ENCODE results near the gene HDAC4. TPM values are rescaled to one million over a fixed set of nuclear protein-coding genes. Genes with fewer than 3 reads are reported as not detected.

The HDAC4 gene
- total RNA-seq, 1 experiment from 2014 or later: 47.6 TPM

GRCh38 chr2:239008677-239009588, 391.9 kb downstream of the HDAC4 start:
- intact Hi-C loops (cut with micrococcal nuclease): no loop called here
- RAD21 ChIA-PET (ENCODE audit: low non-redundant PET in 1 of 2, low total read pairs in 2 of 2, uncharacterized antibody in 2 of 2, unreplicated experiment in 2 of 2): no interaction called here
- Histone ChIP-seq H2AFZ (ENCODE audit: low read depth, low read length, poor library complexity, severe bottlenecking) (no peak overlapping the region), H3K79me2 (ENCODE audit: insufficient read depth, low read length) (no peaks in the 10 kb centered on the region), H3K27me3 (ENCODE audit: insufficient read depth, low read length) (peaks cover 28% of the 10 kb centered on the region), H4K20me1 (ENCODE audit: insufficient read depth) (no peaks in the 10 kb centered on the region), H3K36me3 (ENCODE audit: control insufficient read depth in 1 of 2, insufficient read depth in 2 of 2, low read length in 2 of 2) (no peaks in the 10 kb centered on the region), H3K9ac (ENCODE audit: low read length) (no peak overlapping the region), H3K4me3 (replicated peaks in 1 of 2; ENCODE audit: low read depth in 1 of 2, low read length in 2 of 2) (no peak overlapping the region), H3K4me1 (ENCODE audit: control insufficient read depth in 1 of 2, insufficient read depth in 2 of 2, low read length in 2 of 2) (peaks cover 0 to 6% of the 10 kb centered on the region in 2 experiments; a peak in 1 of 4 replicates), H3K4me2 (ENCODE audit: low read length) (no peak overlapping the region), H3K9me3 (ENCODE audit: control insufficient read depth in 1 of 2, insufficient read depth in 1 of 2, low read depth in 1 of 2, low read length in 2 of 2) (no peaks in the 10 kb centered on the region), H3K9me2 (ENCODE audit: insufficient read depth) (no peaks in the 10 kb centered on the region), H3K27ac (ENCODE audit: low read depth, low read length) (no peak overlapping the region)
- no TSS peak for BruUV-seq (replicated peaks)
- CTCF ChIA-PET: no interaction called here
- TF ChIP-seq POLR2AphosphoS5 (IDR thresholded peaks at IDR 0.05; ENCODE audit: low read depth, low read length): no peak
- TF ChIP-seq, protein P1, sequence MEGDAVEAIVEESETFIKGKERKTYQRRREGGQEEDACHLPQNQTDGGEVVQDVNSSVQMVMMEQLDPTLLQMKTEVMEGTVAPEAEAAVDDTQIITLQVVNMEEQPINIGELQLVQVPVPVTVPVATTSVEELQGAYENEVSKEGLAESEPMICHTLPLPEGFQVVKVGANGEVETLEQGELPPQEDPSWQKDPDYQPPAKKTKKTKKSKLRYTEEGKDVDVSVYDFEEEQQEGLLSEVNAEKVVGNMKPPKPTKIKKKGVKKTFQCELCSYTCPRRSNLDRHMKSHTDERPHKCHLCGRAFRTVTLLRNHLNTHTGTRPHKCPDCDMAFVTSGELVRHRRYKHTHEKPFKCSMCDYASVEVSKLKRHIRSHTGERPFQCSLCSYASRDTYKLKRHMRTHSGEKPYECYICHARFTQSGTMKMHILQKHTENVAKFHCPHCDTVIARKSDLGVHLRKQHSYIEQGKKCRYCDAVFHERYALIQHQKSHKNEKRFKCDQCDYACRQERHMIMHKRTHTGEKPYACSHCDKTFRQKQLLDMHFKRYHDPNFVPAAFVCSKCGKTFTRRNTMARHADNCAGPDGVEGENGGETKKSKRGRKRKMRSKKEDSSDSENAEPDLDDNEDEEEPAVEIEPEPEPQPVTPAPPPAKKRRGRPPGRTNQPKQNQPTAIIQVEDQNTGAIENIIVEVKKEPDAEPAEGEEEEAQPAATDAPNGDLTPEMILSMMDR (IDR thresholded peaks at IDR 0.05 in 2 of 3, conservative IDR thresholded peaks at IDR 0.05 in 1 of 3; ENCODE audit: borderline replicate concordance in 1 of 3, insufficient read depth in 1 of 3, low read depth in 2 of 3, low read length in 2 of 3): no peak
- POLR2A ChIA-PET: no interaction called here
- DNase-seq (ENCODE audit: low read depth, low spot score) (no peak), ATAC-seq (no peak)

DNA sequence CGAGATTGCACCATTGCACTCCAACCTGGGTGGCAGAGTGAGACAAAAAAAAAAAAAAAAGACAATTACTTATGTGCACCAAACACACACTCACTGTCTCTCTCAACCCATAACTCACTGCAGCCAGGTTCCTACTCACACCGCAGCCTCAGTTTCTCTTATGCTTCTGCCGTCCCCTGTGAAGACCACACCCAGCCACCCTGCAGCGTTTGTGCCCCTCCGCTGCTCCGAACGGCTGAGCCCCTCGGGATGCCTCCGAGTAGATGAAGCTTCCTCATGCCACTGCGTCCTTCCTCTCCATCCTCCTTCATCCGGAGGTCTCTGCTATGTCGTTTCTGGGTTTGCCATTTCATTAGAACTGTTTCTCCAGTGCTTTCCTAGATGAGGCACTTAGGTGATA, 392.8 kb downstream of the HDAC4 start:
- Histone ChIP-seq H3K4me2 (ENCODE audit: low read length) (no peak overlapping the region), H3K4me3 (replicated peaks in 1 of 2; ENCODE audit: low read depth in 1 of 2, low read length in 2 of 2) (no peak overlapping the region), H3K4me1 (ENCODE audit: control insufficient read depth in 1 of 2, insufficient read depth in 2 of 2, low read length in 2 of 2) (peaks cover 0 to 6% of the 10 kb centered on the region in 2 experiments; a peak in 2 of 4 replicates), H3K9me3 (ENCODE audit: control insufficient read depth in 1 of 2, insufficient read depth in 1 of 2, low read depth in 1 of 2, low read length in 2 of 2) (no peaks in the 10 kb centered on the region), H3K27ac (ENCODE audit: low read depth, low read length) (no peak overlapping the region), H3K36me3 (ENCODE audit: control insufficient read depth in 1 of 2, insufficient read depth in 2 of 2, low read length in 2 of 2) (no peaks in the 10 kb centered on the region), H3K9me2 (ENCODE audit: insufficient read depth) (no peaks in the 10 kb centered on the region), H3K27me3 (ENCODE audit: insufficient read depth, low read length) (peaks cover 28% of the 10 kb centered on the region), H4K20me1 (ENCODE audit: insufficient read depth) (no peaks in the 10 kb centered on the region), H3K9ac (ENCODE audit: low read length) (no peak overlapping the region), H2AFZ (ENCODE audit: low read depth, low read length, poor library complexity, severe bottlenecking) (no peak overlapping the region), H3K79me2 (ENCODE audit: insufficient read depth, low read length) (no peaks in the 10 kb centered on the region)
- ChIA-PET CTCF (no interaction called here), POLR2A (no interaction called here), RAD21 (ENCODE audit: low non-redundant PET in 1 of 2, low total read pairs in 2 of 2, uncharacterized antibody in 2 of 2, unreplicated experiment in 2 of 2) (no interaction called here)
- TF ChIP-seq TCF7L2 (IDR thresholded peaks at IDR 0.05; ENCODE audit: borderline replicate concordance, extremely low read depth, insufficient read depth, insufficient read length): no peak
- no peak for ATAC-seq
- intact Hi-C loops (cut with micrococcal nuclease): no loop called here
- BruUV-seq (replicated peaks): no TSS peak
- DNase-seq (ENCODE audit: low read depth, low spot score): no peak
